Uterus (tissue), 2 donors: ENCODE data around the gene ST3GAL2.

ENCODE experiments used
- POLR2A ChIP-seq, 2 donors: fragments of 450-650 bp; IDR thresholded peaks; one replicate each; pipeline ENCODE4 v1.6.1; 2016; ENCODE audit warnings: antibody characterized with exemption in 2 of 2, mild to moderate bottlenecking in 1 of 2, moderate library complexity in 1 of 2
- TF ChIP-seq, protein P1 (sequence below), 4 experiments: fragments of 200-600 bp in 2 of 4; fragments of 450-650 bp in 2 of 4; sonication (generic) in 2 of 4; IDR thresholded peaks; one replicate each; pipeline ENCODE4 v1.5.1; 2016 to 2019; ENCODE audit warnings: antibody characterized with exemption in 4 of 4, mild to moderate bottlenecking in 2 of 4, moderate library complexity in 1 of 4

DNA sequence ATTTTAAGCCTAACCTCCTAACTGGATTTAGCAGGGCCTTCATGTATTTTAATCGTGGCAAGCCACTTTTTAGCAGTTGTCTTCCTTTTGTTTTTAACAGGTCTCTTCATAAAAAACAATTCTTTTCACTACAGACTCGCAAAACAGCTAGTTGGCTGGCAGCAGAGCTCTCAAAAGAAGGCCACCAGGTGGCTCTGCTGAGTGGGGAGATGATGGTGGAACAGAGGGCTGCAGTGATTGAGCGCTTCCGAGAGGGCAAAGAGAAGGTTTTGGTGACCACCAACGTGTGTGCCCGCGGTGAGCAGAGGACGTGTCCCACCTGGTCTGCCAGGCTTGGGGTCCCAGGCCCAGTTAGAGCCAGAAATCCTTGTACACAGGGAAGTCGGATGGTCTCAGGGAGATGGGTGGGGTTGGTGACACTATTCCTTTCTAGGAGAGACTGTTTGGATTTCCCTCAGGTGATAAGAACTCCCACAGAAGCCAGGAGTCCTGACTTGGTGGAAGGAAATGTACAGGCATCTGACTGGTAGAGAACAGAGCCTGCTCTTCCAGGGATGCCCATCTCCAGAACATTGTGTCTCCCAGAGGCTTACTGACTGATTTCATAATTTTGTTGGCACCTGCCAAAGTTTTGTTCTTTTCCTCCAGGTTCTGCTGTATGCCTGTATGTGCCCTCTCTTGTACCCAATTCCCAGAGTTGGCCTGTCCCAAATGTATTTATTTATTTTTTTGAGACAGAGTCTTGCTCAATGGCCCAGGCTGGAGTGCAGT, 107.1 kb downstream of the ST3GAL2 start:
- no peak for TF ChIP-seq POLR2A (IDR thresholded peaks at IDR 0.05)
- TF ChIP-seq, protein P1, sequence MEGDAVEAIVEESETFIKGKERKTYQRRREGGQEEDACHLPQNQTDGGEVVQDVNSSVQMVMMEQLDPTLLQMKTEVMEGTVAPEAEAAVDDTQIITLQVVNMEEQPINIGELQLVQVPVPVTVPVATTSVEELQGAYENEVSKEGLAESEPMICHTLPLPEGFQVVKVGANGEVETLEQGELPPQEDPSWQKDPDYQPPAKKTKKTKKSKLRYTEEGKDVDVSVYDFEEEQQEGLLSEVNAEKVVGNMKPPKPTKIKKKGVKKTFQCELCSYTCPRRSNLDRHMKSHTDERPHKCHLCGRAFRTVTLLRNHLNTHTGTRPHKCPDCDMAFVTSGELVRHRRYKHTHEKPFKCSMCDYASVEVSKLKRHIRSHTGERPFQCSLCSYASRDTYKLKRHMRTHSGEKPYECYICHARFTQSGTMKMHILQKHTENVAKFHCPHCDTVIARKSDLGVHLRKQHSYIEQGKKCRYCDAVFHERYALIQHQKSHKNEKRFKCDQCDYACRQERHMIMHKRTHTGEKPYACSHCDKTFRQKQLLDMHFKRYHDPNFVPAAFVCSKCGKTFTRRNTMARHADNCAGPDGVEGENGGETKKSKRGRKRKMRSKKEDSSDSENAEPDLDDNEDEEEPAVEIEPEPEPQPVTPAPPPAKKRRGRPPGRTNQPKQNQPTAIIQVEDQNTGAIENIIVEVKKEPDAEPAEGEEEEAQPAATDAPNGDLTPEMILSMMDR (IDR thresholded peaks at IDR 0.05) = peak; percentile 13 to 41 (median 32)
